OCI-LY7 (cell line): Measurements from ENCODE around the gene MYCN. TPM values are rescaled to one million over a fixed set of nuclear protein-coding genes. Genes with fewer than 3 reads are reported as not detected.

Experiments used
- BruUV-seq: library from RNA; stranded (reverse); fragments of 400-500 nt; replicated peaks from 2 replicates; lab custom pipeline; 2021; lab: Mats Ljungman, UMichigan
- CTCF ChIA-PET: fragments of 300-600 bp; sonication (Branson Sonifier 250); formaldehyde crosslinking; loops from one replicate; lab custom pipeline; 2022; ENCODE audit warnings: antibody characterized with exemption; ENCODE audit not compliant: unreplicated experiment; lab: Charles Lee
- POLR2A ChIA-PET: fragments of 300-600 bp; sonication (Branson Sonifier 250); formaldehyde crosslinking; loops from one replicate; lab custom pipeline; 2022; ENCODE audit warnings: antibody characterized with exemption; lab: Charles Lee
- DNase-seq: peaks from one replicate; pipeline ENCODE4 v3.0.0-alpha.2; 2015; ENCODE audit warnings: low spot score
- H2AFZ ChIP-seq: fragments of 200-600 bp; sonication (generic), shearing (Covaris generic); 2 replicates; pipeline ENCODE4 v1.6.1; 2014; ENCODE audit warnings: mild to moderate bottlenecking, antibody characterized with exemption, low read length, moderate library complexity
- H3K27ac ChIP-seq: fragments of 200-600 bp; sonication (generic); 2 replicates; pipeline ENCODE4 v1.5.1; 2014; ENCODE audit warnings: mixed run types, low read depth, mild to moderate bottlenecking, moderate library complexity, low read length, inconsistent platforms; ENCODE audit not compliant: poor library complexity, severe bottlenecking
- H3K36me3 ChIP-seq: fragments of 200-600 bp; sonication (generic); 2 replicates; pipeline ENCODE4 v1.6.1; 2014; ENCODE audit warnings: mild to moderate bottlenecking, antibody characterized with exemption, low read length, moderate library complexity, mixed read lengths; ENCODE audit not compliant: insufficient read depth
- H3K4me1 ChIP-seq: fragments of 200-600 bp; sonication (generic); 2 replicates; pipeline ENCODE4 v1.5.1; 2014; ENCODE audit warnings: mild to moderate bottlenecking, low read length; ENCODE audit not compliant: insufficient read depth, poor library complexity, severe bottlenecking
- H3K4me2 ChIP-seq: fragments of 200-600 bp; sonication (generic); 2 replicates; pipeline ENCODE4 v1.6.1; 2014; ENCODE audit warnings: mild to moderate bottlenecking, low read length
- H3K4me3 ChIP-seq: fragments of 200-600 bp; sonication (generic); 2 replicates; pipeline ENCODE4 v1.5.1; 2014; ENCODE audit warnings: mild to moderate bottlenecking, low read depth, low read length; ENCODE audit not compliant: poor library complexity, severe bottlenecking
- H3K79me2 ChIP-seq: fragments of 200-600 bp; sonication (generic); 2 replicates; pipeline ENCODE4 v1.6.1; 2016; ENCODE audit warnings: low read depth, mild to moderate bottlenecking, low read length, moderate library complexity, mixed read lengths; ENCODE audit not compliant: insufficient read depth
- H3K9me2 ChIP-seq: fragments of 200-600 bp; sonication (generic); 2 replicates; pipeline ENCODE4 v1.6.1; 2016; ENCODE audit warnings: mild to moderate bottlenecking, low read length, mixed read lengths; ENCODE audit not compliant: insufficient read depth
- H3K9me3 ChIP-seq: fragments of 200-600 bp; sonication (generic); 2 replicates; pipeline ENCODE4 v1.6.1; 2014; ENCODE audit warnings: mild to moderate bottlenecking, mixed run types, low read length, mixed read lengths
- H4K20me1 ChIP-seq: fragments of 200-600 bp; sonication (generic); 2 replicates; pipeline ENCODE4 v1.6.1; 2014; ENCODE audit warnings: mild to moderate bottlenecking, antibody characterized with exemption, low read length, moderate library complexity, mixed read lengths; ENCODE audit not compliant: insufficient read depth
- CTCF ChIP-seq: fragments of 200-600 bp; sonication (generic); conservative IDR thresholded peaks from 2 replicates; pipeline ENCODE4 v1.5.1; 2014; ENCODE audit warnings: mild to moderate bottlenecking, antibody characterized with exemption, low read length, moderate library complexity, mixed read lengths
- EZH2phosphoT487 ChIP-seq: fragments of 200-600 bp; sonication (generic); IDR thresholded peaks from 2 replicates; pipeline ENCODE4 v1.6.1; 2018; ENCODE audit warnings: low read depth, borderline replicate concordance, mild to moderate bottlenecking, mixed run types, antibody characterized with exemption, low read length, moderate library complexity, mixed read lengths
- intact Hi-C: fragments of 100-400 bp; cut with micrococcal nuclease; formaldehyde crosslinking; loops from one replicate; pipeline ENCODE4 v1.10.0; 2022; ENCODE audit not compliant: unreplicated experiment
- total RNA-seq, 2 experiments: library from RNA; depleted of rRNA in 1 of 2; stranded (reverse); fragments of >200 nt in 1 of 2; shearing (Covaris generic) in 1 of 2; gene quantifications; 2 replicates each; pipeline ENCODE4 v1.2.3, GENCODE V29; 2014 to 2022

MYCN gene
- total RNA-seq, 2 experiments from 2014 or later: not detected

GRCh38 chr2:15933184-15933845 lies 7.0 kb upstream of the MYCN start:
- no peak for TF ChIP-seq CTCF
- no peak for TF ChIP-seq EZH2phosphoT487
- DNase-seq: no peak
- no peaks in the 10 kb centered on the region for H3K36me3 ChIP-seq
- BruUV-seq: no TSS peak
- no peaks in the 10 kb centered on the region for H3K9me2 ChIP-seq
- H3K27ac ChIP-seq: no peak overlapping the region
- no peaks in the 10 kb centered on the region for H3K9me3 ChIP-seq
- H3K79me2 ChIP-seq: no peaks in the 10 kb centered on the region
- no peaks in the 10 kb centered on the region for H3K4me1 ChIP-seq
- ChIA-PET POLR2A (no interaction called here), CTCF (no interaction called here)
- no peaks in the 10 kb centered on the region for H4K20me1 ChIP-seq
- H3K4me2 ChIP-seq: no peak overlapping the region
- no peak overlapping the region for H2AFZ ChIP-seq
- intact Hi-C loops: no loop called here
- H3K4me3 ChIP-seq: no peak overlapping the region

GRCh38 chr2:15934291-15934945 lies 5.9 kb upstream of the MYCN start:
- Histone ChIP-seq H2AFZ (no peak overlapping the region), H4K20me1 (no peaks in the 10 kb centered on the region), H3K4me1 (no peaks in the 10 kb centered on the region), H3K4me2 (no peak overlapping the region), H3K9me3 (no peaks in the 10 kb centered on the region), H3K79me2 (no peaks in the 10 kb centered on the region), H3K36me3 (no peaks in the 10 kb centered on the region), H3K4me3 (no peak overlapping the region), H3K9me2 (no peaks in the 10 kb centered on the region), H3K27ac (no peak overlapping the region)
- DNase-seq: no peak
- ChIA-PET POLR2A (no interaction called here), CTCF (no interaction called here)
- intact Hi-C loops: no loop called here
- BruUV-seq: no TSS peak
- no peak for TF ChIP-seq CTCF
- no peak for TF ChIP-seq EZH2phosphoT487

GRCh38 chr2:15935189-15935588 lies 5.2 kb upstream of the MYCN start:
- DNase-seq: no peak
- intact Hi-C loops: no loop called here
- ChIA-PET CTCF (no interaction called here), POLR2A (no interaction called here)
- Histone ChIP-seq H4K20me1 (no peaks in the 10 kb centered on the region), H3K9me2 (no peaks in the 10 kb centered on the region), H3K4me2 (no peak overlapping the region), H3K79me2 (no peaks in the 10 kb centered on the region), H2AFZ (no peak overlapping the region), H3K4me1 (no peaks in the 10 kb centered on the region), H3K4me3 (no peak overlapping the region), H3K9me3 (no peaks in the 10 kb centered on the region), H3K36me3 (no peaks in the 10 kb centered on the region), H3K27ac (no peak overlapping the region)
- BruUV-seq: no TSS peak
- TF ChIP-seq EZH2phosphoT487 (no peak), CTCF (no peak)
